Thymus (tissue), 11 donors: ENCODE results near the gene SAP30L. TPM values are rescaled to one million over a fixed set of nuclear protein-coding genes. Genes with fewer than 3 reads are reported as not detected.
A peak's percentile ranks its signal among the peaks of the same experiment; 100 is the strongest.

Experiments used
- DNase-seq, 9 donors: peaks; one replicate each; pipeline ENCODE4 v3.0.0-alpha.2; 2013; ENCODE audit warnings: low spot score in 9 of 9, low read depth in 6 of 9, missing footprints in 1 of 9
- H3K27ac ChIP-seq, 2 donors: one replicate each; pipeline ENCODE4 v1.5.1; 2013; ENCODE audit warnings: control low read depth in 1 of 2, low read depth in 1 of 2, low read length in 1 of 2, mild to moderate bottlenecking in 1 of 2, moderate library complexity in 1 of 2
- H3K27me3 ChIP-seq, 2 donors: one replicate each; pipeline ENCODE4 v1.5.1; 2013; ENCODE audit warnings: low read length in 1 of 2; ENCODE audit not compliant: control insufficient read depth in 2 of 2, insufficient read depth in 1 of 2
- H3K36me3 ChIP-seq, 2 donors: one replicate each; pipeline ENCODE4 v1.5.1; 2013; ENCODE audit warnings: low read length in 1 of 2, mild to moderate bottlenecking in 1 of 2, moderate library complexity in 1 of 2; ENCODE audit not compliant: control insufficient read depth in 2 of 2, insufficient read depth in 2 of 2
- H3K4me1 ChIP-seq, 2 donors: one replicate each; pipeline ENCODE4 v1.5.1; 2013; ENCODE audit warnings: low read length in 2 of 2; ENCODE audit not compliant: control insufficient read depth in 2 of 2, insufficient read depth in 2 of 2
- H3K4me3 ChIP-seq, 2 donors: one replicate each; pipeline ENCODE4 v1.5.1; 2013; ENCODE audit warnings: low read length in 2 of 2, control low read depth in 1 of 2, mild to moderate bottlenecking in 1 of 2
- H3K9me3 ChIP-seq, 2 donors: one replicate each; pipeline ENCODE4 v1.5.1; 2013; ENCODE audit warnings: low read length in 1 of 2, mild to moderate bottlenecking in 1 of 2; ENCODE audit not compliant: control insufficient read depth in 2 of 2, insufficient read depth in 1 of 2
- WGBS: extraction: QIAGEN DNeasy Blood & Tissue Kit; methylation state at CpG from one replicate; pipeline ENCODE4 v1.1.7; 2013; 5-methylcytosine and 5-hydroxymethylcytosine counted together
- polyA plus RNA-seq: library from polyadenylated mRNA; stranded (reverse); fragments of 200-250 nt; gene quantifications from one replicate; pipeline ENCODE4 v1.2.3, GENCODE V29; 2013
- total RNA-seq: library from RNA; stranded (reverse); fragments of 120-200 nt; gene quantifications from one replicate; pipeline ENCODE4 v1.2.4, GENCODE V29; 2013
- donor health status: healthy.

Gene SAP30L
- total and polyA plus RNA-seq, 2 donors = 29.0 to 33.1 TPM

GRCh38 chr5:154430466-154430865 is 15.3 kb upstream of the SAP30L start:
- no peak overlapping the region for H3K27ac ChIP-seq
- no peaks in the 10 kb centered on the region for H3K4me1 ChIP-seq
- no peak overlapping the region for H3K4me3 ChIP-seq
- H3K27me3 ChIP-seq = no peaks in the 10 kb centered on the region
- peaks cover 0 to 2% of the 10 kb centered on the region in 2 donors for H3K36me3 ChIP-seq
- no peak for DNase-seq
- WGBS = 73% methylated on average over 4 of the region's 4 CpGs
- no peaks in the 10 kb centered on the region for H3K9me3 ChIP-seq

- DNase-seq = no peak
- 94% methylated on average over 4 of the region's 4 CpGs for whole genome bisulfite sequencing
- H3K4me1 ChIP-seq = no peaks in the 10 kb centered on the region
- H3K27me3 ChIP-seq = no peaks in the 10 kb centered on the region
- H3K36me3 ChIP-seq = peaks cover 0 to 4% of the 10 kb centered on the region in 2 donors
- no peak overlapping the region for H3K27ac ChIP-seq
- no peak overlapping the region for H3K4me3 ChIP-seq
- no peaks in the 10 kb centered on the region for H3K9me3 ChIP-seq
These were observed 14.7 kb upstream of the SAP30L start for GRCh38 chr5:154430961-154431630.

- WGBS = 99% methylated on average over 3 of the region's 3 CpGs
- peaks cover 9 to 28% of the 10 kb centered on the region in 2 donors for H3K36me3 ChIP-seq
- no peaks in the 10 kb centered on the region for H3K4me1 ChIP-seq
These were observed 10.6 kb upstream of the SAP30L start for GRCh38 chr5:154435226-154435625.

GRCh38 chr5:154437281-154437965 is 8.4 kb upstream of the SAP30L start:
- Histone ChIP-seq H3K4me3 (no peak overlapping the region), H3K4me1 (no peaks in the 10 kb centered on the region), H3K27ac (no peak overlapping the region), H3K27me3 (no peaks in the 10 kb centered on the region), H3K9me3 (no peaks in the 10 kb centered on the region), H3K36me3 (peaks cover 24 to 46% of the 10 kb centered on the region in 2 donors)
- no peak for DNase-seq
- WGBS = 97% methylated on average over 5 of the region's 5 CpGs

More at GRCh38 chr5:154435226-154435625, 10.6 kb upstream of the SAP30L start:
- H3K27me3 ChIP-seq = no peaks in the 10 kb centered on the region
- H3K4me3 ChIP-seq = no peak overlapping the region
- DNase-seq = no peak
- H3K9me3 ChIP-seq = no peaks in the 10 kb centered on the region
- no peak overlapping the region for H3K27ac ChIP-seq

GRCh38 chr5:154440540-154440939 is 5.3 kb upstream of the SAP30L start:
- Histone ChIP-seq H3K9me3 (no peaks in the 10 kb centered on the region), H3K36me3 (peaks cover 24 to 46% of the 10 kb centered on the region in 2 donors)

GRCh38 chr5:154442801-154443200 is 3.0 kb upstream of the SAP30L start:
- H3K9me3 ChIP-seq = no peaks in the 10 kb centered on the region
- H3K4me3 ChIP-seq = no peak overlapping the region
- H3K36me3 ChIP-seq = peaks cover 22 to 38% of the 10 kb centered on the region in 2 donors
- H3K27ac ChIP-seq = no peak overlapping the region
- no peaks in the 10 kb centered on the region for H3K27me3 ChIP-seq
- no peak for DNase-seq
- peaks cover 10 to 17% of the 10 kb centered on the region in 2 donors for H3K4me1 ChIP-seq
- 97% methylated on average over 1 of the region's 1 CpG for WGBS

More at GRCh38 chr5:154440540-154440939, 5.3 kb upstream of the SAP30L start:
- H3K4me1 ChIP-seq = peaks cover 6 to 8% of the 10 kb centered on the region in 2 donors
- no peak overlapping the region for H3K27ac ChIP-seq
- no peak for DNase-seq
- 97% methylated on average over 5 of the region's 5 CpGs for WGBS
- H3K4me3 ChIP-seq = no peak overlapping the region
- H3K27me3 ChIP-seq = no peaks in the 10 kb centered on the region

GRCh38 chr5:154444556-154445421 is 1.0 kb upstream of the SAP30L start:
- WGBS = 7% methylated on average over 30 of the region's 30 CpGs
- Histone ChIP-seq H3K4me3 (peak overlapping the region; percentile 82 to 95), H3K27ac (peak overlapping the region; percentile 5 to 36), H3K9me3 (no peaks in the 10 kb centered on the region), H3K4me1 (peaks cover 14 to 19% of the 10 kb centered on the region in 2 donors), H3K27me3 (no peaks in the 10 kb centered on the region), H3K36me3 (peaks cover 15 to 28% of the 10 kb centered on the region in 2 donors)
- DNase-seq = peak in 3 of 9 donors; percentile 7 to 21 (median 13)

GRCh38 chr5:154446195-154447088 is 645 bp downstream of the SAP30L start:
- Histone ChIP-seq H3K4me3 (peak overlapping the region; percentile 67 to 95), H3K27me3 (no peaks in the 10 kb centered on the region), H3K27ac (peak overlapping the region in 1 of 2 donors; percentile 68)

More at GRCh38 chr5:154446195-154447088, 645 bp downstream of the SAP30L start:
- WGBS = under 1% methylated on average over 87 of the region's 87 CpGs
- Histone ChIP-seq H3K36me3 (peaks cover 11 to 24% of the 10 kb centered on the region in 2 donors), H3K4me1 (peaks cover 14 to 19% of the 10 kb centered on the region in 2 donors), H3K9me3 (no peaks in the 10 kb centered on the region)
- peak in 4 of 9 donors; percentile 13 to 49 (median 18) for DNase-seq
